ENCODE measurements around the gene DNAJC21. TPM values are rescaled to one million over a fixed set of nuclear protein-coding genes. Genes with fewer than 3 reads are reported as not detected.

DNAJC21 gene
- total and polyA plus RNA-seq, 9 of the 15 experiments (the other 6 are each of a cell fraction or from before 2014, with no cell fraction given): 26.6 to 105 (median 70.7) TPM

DNA sequence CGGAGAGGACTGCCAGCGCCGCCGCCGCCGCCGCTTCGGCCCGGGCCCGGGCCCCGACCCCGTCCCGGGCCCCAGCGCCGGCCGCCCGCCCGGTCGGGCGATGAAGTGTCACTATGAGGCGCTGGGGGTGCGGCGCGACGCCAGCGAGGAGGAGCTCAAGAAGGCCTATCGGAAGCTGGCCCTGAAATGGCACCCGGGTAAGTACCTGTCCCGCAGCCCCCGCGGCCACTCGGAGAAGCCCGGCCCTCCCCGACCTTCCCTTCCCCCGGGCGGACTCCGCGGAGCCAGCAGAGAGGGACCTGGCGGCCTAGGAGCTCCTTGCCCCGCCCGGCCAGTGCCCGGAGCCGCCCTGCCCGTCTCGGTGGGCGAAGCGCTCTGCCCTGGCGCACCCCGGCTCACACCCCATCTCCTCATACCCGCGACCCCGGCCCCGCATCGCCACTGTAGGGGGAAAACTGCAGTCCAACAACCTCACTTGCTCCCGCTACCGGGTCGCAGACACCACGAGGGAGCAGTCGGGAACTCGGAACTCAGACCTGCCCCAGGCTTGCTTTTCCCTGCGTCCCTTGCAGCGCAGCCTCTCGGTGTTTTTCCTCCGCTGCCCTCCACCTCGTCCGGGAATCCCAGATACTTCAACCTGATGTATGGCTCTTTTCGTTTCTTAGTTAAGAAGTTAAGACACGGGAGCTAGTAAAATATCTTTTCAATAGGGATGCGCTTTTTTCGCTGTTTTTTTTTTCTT is 532 bp downstream of the DNAJC21 start (continued):
- TF ChIP-seq, protein P1, sequence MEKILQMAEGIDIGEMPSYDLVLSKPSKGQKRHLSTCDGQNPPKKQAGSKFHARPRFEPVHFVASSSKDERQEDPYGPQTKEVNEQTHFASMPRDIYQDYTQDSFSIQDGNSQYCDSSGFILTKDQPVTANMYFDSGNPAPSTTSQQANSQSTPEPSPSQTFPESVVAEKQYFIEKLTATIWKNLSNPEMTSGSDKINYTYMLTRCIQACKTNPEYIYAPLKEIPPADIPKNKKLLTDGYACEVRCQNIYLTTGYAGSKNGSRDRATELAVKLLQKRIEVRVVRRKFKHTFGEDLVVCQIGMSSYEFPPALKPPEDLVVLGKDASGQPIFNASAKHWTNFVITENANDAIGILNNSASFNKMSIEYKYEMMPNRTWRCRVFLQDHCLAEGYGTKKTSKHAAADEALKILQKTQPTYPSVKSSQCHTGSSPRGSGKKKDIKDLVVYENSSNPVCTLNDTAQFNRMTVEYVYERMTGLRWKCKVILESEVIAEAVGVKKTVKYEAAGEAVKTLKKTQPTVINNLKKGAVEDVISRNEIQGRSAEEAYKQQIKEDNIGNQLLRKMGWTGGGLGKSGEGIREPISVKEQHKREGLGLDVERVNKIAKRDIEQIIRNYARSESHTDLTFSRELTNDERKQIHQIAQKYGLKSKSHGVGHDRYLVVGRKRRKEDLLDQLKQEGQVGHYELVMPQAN (IDR thresholded peaks at IDR 0.05; ENCODE audit: borderline replicate concordance): peak; percentile 88
- TF ChIP-seq TGIF2 (CRISPR knock-in tag; IDR thresholded peaks at IDR 0.05) (no peak), PHTF2 (CRISPR knock-in tag; IDR thresholded peaks at IDR 0.05) (no peak), MAFG (tag; conservative IDR thresholded peaks at IDR 0.05) (no peak), XRCC4 (IDR thresholded peaks at IDR 0.05; ENCODE audit: extremely low read depth, insufficient read depth, insufficient read length) (no peak), NR2C2 (CRISPR knock-in tag; IDR thresholded peaks at IDR 0.05) (no peak), NR2C2 (tag; IDR thresholded peaks at IDR 0.05) (peak; percentile 10; the same call in 1 of the 2 replicates), ADNP (tag; IDR thresholded peaks at IDR 0.05) (no peak), TRIM28 (IDR thresholded peaks at IDR 0.05) (peak; percentile 21; the same call in 1 of the 2 replicates), SIN3B (IDR thresholded peaks at IDR 0.05; ENCODE audit: low read depth) (0 out of 2 replicates have a peak, but pooled peaks have one; percentile 36), BCOR (IDR thresholded peaks at IDR 0.05) (0 out of 2 replicates have a peak, but pooled peaks have one; percentile 31), RBBP5 (IDR thresholded peaks at IDR 0.05; ENCODE audit: borderline replicate concordance, insufficient read depth, low read length, poor library complexity, severe bottlenecking) (peak; percentile 76), MAZ (CRISPR knock-in tag; conservative IDR thresholded peaks at IDR 0.05 in 1 of 2, IDR thresholded peaks at IDR 0.05 in 1 of 2) (peak; percentile 38 to 69), THRAP3 (IDR thresholded peaks at IDR 0.05; ENCODE audit: borderline replicate concordance) (no peak), ZNF445 (CRISPR knock-in tag; IDR thresholded peaks at IDR 0.05; ENCODE audit: low read depth) (no peak), MEF2D (tag; conservative IDR thresholded peaks at IDR 0.05; ENCODE audit: low read depth) (no peak), ETV5 (CRISPR knock-in tag; IDR thresholded peaks at IDR 0.05; ENCODE audit: low read depth) (no peak), TSC22D4 (tag; IDR thresholded peaks at IDR 0.05) (no peak), ELF1 (tag; IDR thresholded peaks at IDR 0.05) (peak; percentile 48; the same call in 1 of the 2 replicates)
- TF ChIP-seq, protein P2, sequence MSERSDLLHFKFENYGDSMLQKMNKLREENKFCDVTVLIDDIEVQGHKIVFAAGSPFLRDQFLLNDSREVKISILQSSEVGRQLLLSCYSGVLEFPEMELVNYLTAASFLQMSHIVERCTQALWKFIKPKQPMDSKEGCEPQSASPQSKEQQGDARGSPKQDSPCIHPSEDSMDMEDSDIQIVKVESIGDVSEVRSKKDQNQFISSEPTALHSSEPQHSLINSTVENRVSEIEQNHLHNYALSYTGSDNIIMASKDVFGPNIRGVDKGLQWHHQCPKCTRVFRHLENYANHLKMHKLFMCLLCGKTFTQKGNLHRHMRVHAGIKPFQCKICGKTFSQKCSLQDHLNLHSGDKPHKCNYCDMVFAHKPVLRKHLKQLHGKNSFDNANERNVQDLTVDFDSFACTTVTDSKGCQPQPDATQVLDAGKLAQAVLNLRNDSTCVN (CRISPR knock-in tag; IDR thresholded peaks at IDR 0.05): 0 out of 2 replicates have a peak, but pooled peaks have one; percentile 8
- TF ChIP-seq, protein P3, sequence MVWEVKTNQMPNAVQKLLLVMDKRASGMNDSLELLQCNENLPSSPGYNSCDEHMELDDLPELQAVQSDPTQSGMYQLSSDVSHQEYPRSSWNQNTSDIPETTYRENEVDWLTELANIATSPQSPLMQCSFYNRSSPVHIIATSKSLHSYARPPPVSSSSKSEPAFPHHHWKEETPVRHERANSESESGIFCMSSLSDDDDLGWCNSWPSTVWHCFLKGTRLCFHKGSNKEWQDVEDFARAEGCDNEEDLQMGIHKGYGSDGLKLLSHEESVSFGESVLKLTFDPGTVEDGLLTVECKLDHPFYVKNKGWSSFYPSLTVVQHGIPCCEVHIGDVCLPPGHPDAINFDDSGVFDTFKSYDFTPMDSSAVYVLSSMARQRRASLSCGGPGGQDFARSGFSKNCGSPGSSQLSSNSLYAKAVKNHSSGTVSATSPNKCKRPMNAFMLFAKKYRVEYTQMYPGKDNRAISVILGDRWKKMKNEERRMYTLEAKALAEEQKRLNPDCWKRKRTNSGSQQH (CRISPR knock-in tag; IDR thresholded peaks at IDR 0.05): peak; percentile 62; the same call in 1 of the 2 replicates
- TF ChIP-seq, protein P4, sequence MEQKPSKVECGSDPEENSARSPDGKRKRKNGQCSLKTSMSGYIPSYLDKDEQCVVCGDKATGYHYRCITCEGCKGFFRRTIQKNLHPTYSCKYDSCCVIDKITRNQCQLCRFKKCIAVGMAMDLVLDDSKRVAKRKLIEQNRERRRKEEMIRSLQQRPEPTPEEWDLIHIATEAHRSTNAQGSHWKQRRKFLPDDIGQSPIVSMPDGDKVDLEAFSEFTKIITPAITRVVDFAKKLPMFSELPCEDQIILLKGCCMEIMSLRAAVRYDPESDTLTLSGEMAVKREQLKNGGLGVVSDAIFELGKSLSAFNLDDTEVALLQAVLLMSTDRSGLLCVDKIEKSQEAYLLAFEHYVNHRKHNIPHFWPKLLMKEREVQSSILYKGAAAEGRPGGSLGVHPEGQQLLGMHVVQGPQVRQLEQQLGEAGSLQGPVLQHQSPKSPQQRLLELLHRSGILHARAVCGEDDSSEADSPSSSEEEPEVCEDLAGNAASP (IDR thresholded peaks at IDR 0.05): no peak
